Measurements from ENCODE around the gene GAB2.

The GAB2 gene

GRCh38 chr11:78212586-78213371, 204.8 kb downstream of the GAB2 start:
- Histone ChIP-seq H3K27ac (ENCODE audit: extremely low read depth, low read depth, low read length) (no peak overlapping the region), H3K4me3 (ENCODE audit: low read depth, low read length) (no peak overlapping the region), H3K9me3 (ENCODE audit: control insufficient read depth, insufficient read depth, low read depth, low read length) (no peaks in the 10 kb centered on the region), H3K4me1 (ENCODE audit: control insufficient read depth, insufficient read depth, low read length) (no peaks in the 10 kb centered on the region), H3K36me3 (ENCODE audit: control insufficient read depth in 2 of 2, insufficient read depth in 1 of 2, low read length in 2 of 2) (peaks cover 0 to 65% of the 10 kb centered on the region in 2 experiments; a peak in 2 of 3 replicates)
- POLR2A ChIA-PET: no interaction called here
- CTCF ChIA-PET: no interaction called here
- TF ChIP-seq KLF1 (tag by site-specific recombination; IDR thresholded peaks at IDR 0.05) (no peak), ZNF157 (tag by site-specific recombination; IDR thresholded peaks at IDR 0.05) (no peak), SCRT1 (tag by site-specific recombination; IDR thresholded peaks at IDR 0.05; ENCODE audit: borderline replicate concordance) (no peak), ZNF423 (tag by site-specific recombination; IDR thresholded peaks at IDR 0.05) (no peak), ZNF311 (tag by site-specific recombination; IDR thresholded peaks at IDR 0.05; ENCODE audit: borderline replicate concordance) (no peak), ZBTB8A (tag by site-specific recombination; IDR thresholded peaks at IDR 0.05) (no peak), ZBTB49 (tag by site-specific recombination; IDR thresholded peaks at IDR 0.05; ENCODE audit: low read depth) (no peak), FEZF1 (tag by site-specific recombination; IDR thresholded peaks at IDR 0.05) (no peak), SALL2 (tag by site-specific recombination; IDR thresholded peaks at IDR 0.05; ENCODE audit: borderline replicate concordance) (no peak), ZNF394 (tag by site-specific recombination; IDR thresholded peaks at IDR 0.05; ENCODE audit: borderline replicate concordance) (no peak), MZF1 (tag by site-specific recombination; IDR thresholded peaks at IDR 0.05; ENCODE audit: borderline replicate concordance) (no peak), PATZ1 (tag by site-specific recombination; IDR thresholded peaks at IDR 0.05) (no peak)

- Histone ChIP-seq H3K4me3 (ENCODE audit: low read depth, low read length) (no peak overlapping the region), H3K27ac (ENCODE audit: extremely low read depth, low read depth, low read length) (no peak overlapping the region), H3K36me3 (ENCODE audit: control insufficient read depth in 2 of 2, insufficient read depth in 1 of 2, low read length in 2 of 2) (peaks cover 0 to 71% of the 10 kb centered on the region in 2 experiments; a peak in 2 of 3 replicates), H3K4me1 (ENCODE audit: control insufficient read depth, insufficient read depth, low read length) (no peaks in the 10 kb centered on the region), H3K9me3 (ENCODE audit: control insufficient read depth, insufficient read depth, low read depth, low read length) (no peaks in the 10 kb centered on the region)
- ChIA-PET CTCF (no interaction called here), POLR2A (no interaction called here)
- TF ChIP-seq ZNF707 (tag by site-specific recombination; IDR thresholded peaks at IDR 0.05) (no peak), ZNF692 (tag by site-specific recombination; IDR thresholded peaks at IDR 0.05) (no peak), ZSCAN18 (tag by site-specific recombination; IDR thresholded peaks at IDR 0.05) (no peak), BCL6B (tag by site-specific recombination; IDR thresholded peaks at IDR 0.05) (no peak), ZNF701 (tag by site-specific recombination; IDR thresholded peaks at IDR 0.05) (no peak), ZNF362 (tag by site-specific recombination; IDR thresholded peaks at IDR 0.05) (no peak), ZNF777 (tag by site-specific recombination; IDR thresholded peaks at IDR 0.05; ENCODE audit: borderline replicate concordance) (no peak)
These were observed 206.1 kb downstream of the GAB2 start for GRCh38 chr11:78211565-78211964.
